Measurements from ENCODE around the gene TF.
A peak's percentile ranks its signal among the peaks of the same experiment; 100 is the strongest.

The TF gene

GRCh38 chr3:133834621-133835417 lies 88.6 kb downstream of the TF start:
- peak; percentile 28 for DNase-seq (ENCODE audit: low spot score)
- Histone ChIP-seq H3K4me3 (no peak overlapping the region), H3K27ac (no peak overlapping the region)
- no peak for TF ChIP-seq CTCF (IDR thresholded peaks at IDR 0.05)

GRCh38 chr3:133835418-133835743 lies 89.2 kb downstream of the TF start:
- no peak for TF ChIP-seq CTCF (IDR thresholded peaks at IDR 0.05)
- peak; percentile 38 for DNase-seq (ENCODE audit: low spot score)
- no peak overlapping the region for H3K4me3 ChIP-seq

GRCh38 chr3:133835961-133836360 lies 89.8 kb downstream of the TF start:
- Histone ChIP-seq H3K4me3 (no peak overlapping the region), H3K27ac (no peak overlapping the region)
- DNase-seq (ENCODE audit: low spot score): peak; percentile 62
- TF ChIP-seq CTCF (IDR thresholded peaks at IDR 0.05): no peak

More at GRCh38 chr3:133835418-133835743, 89.2 kb downstream of the TF start:
- H3K27ac ChIP-seq: no peak overlapping the region

- DNase-seq (ENCODE audit: low spot score): peak; percentile 45
- TF ChIP-seq CTCF (IDR thresholded peaks at IDR 0.05): no peak
- no peak overlapping the region for H3K4me3 ChIP-seq
- H3K27ac ChIP-seq: no peak overlapping the region
Measured at GRCh38 chr3:133836497-133837158, 90.4 kb downstream of the TF start.

- no peak overlapping the region for H3K27ac ChIP-seq
- TF ChIP-seq CTCF (IDR thresholded peaks at IDR 0.05): no peak
- DNase-seq (ENCODE audit: low spot score): peak; percentile 21
- H3K4me3 ChIP-seq: no peak overlapping the region
Measured at GRCh38 chr3:133837487-133838295, 91.5 kb downstream of the TF start.

- no peak for TF ChIP-seq CTCF (IDR thresholded peaks at IDR 0.05)
- no peak overlapping the region for H3K4me3 ChIP-seq
- H3K27ac ChIP-seq: no peak overlapping the region
- DNase-seq (ENCODE audit: low spot score): peak; percentile 31
Measured at GRCh38 chr3:133838296-133838789, 92.2 kb downstream of the TF start.
